GM23338 (cell line): Measurements from ENCODE around the gene PLD5. TPM values are rescaled to one million over a fixed set of nuclear protein-coding genes. Genes with fewer than 3 reads are reported as not detected.

Source experiments
- ATAC-seq: fragments of 200-7000 bp; cut with Tn5 transposase; 3 replicates; pipeline ENCODE4 v1.9.1; 2020
- DNase-seq: peaks from one replicate; pipeline ENCODE4 v3.0.0-alpha.2; 2015; ENCODE audit warnings: low spot score
- H2AFZ ChIP-seq: fragments of 200-600 bp; sonication (generic); 2 replicates; pipeline ENCODE4 v1.8.0; 2016; ENCODE audit warnings: antibody characterized with exemption, mild to moderate bottlenecking, moderate library complexity
- H3F3A ChIP-seq: fragments of 200-600 bp; sonication (generic); replicated peaks from 2 replicates; pipeline ENCODE4 v1.8.0; 2017; ENCODE audit warnings: antibody characterized with exemption, mixed run types, low read depth
- H3K27ac ChIP-seq: fragments of 200-600 bp; sonication (generic); 2 replicates; pipeline ENCODE4 v1.6.1; 2016; ENCODE audit warnings: low read depth
- H3K27me3 ChIP-seq: fragments of 200-600 bp; sonication (generic); 2 replicates; pipeline ENCODE4 v1.8.0; 2016; ENCODE audit warnings: mild to moderate bottlenecking, mixed run types, moderate library complexity; ENCODE audit not compliant: insufficient read depth
- H3K36me3 ChIP-seq: fragments of 200-600 bp; sonication (generic); 2 replicates; pipeline ENCODE4 v1.8.0; 2016; ENCODE audit warnings: mild to moderate bottlenecking; ENCODE audit not compliant: insufficient read depth
- H3K4me1 ChIP-seq: fragments of 200-600 bp; sonication (generic); 2 replicates; pipeline ENCODE4 v1.8.0; 2016; ENCODE audit warnings: mild to moderate bottlenecking, moderate library complexity; ENCODE audit not compliant: insufficient read depth
- H3K4me2 ChIP-seq: fragments of 200-600 bp; sonication (generic); 2 replicates; pipeline ENCODE4 v1.7.1; 2017; ENCODE audit warnings: mixed run types
- H3K4me3 ChIP-seq: fragments of 200-600 bp; sonication (generic); 2 replicates; pipeline ENCODE4 v1.6.1; 2016; ENCODE audit warnings: mixed run types
- H3K79me2 ChIP-seq: fragments of 200-600 bp; sonication (generic); replicated peaks from 2 replicates; pipeline ENCODE4 v1.8.0; 2017; ENCODE audit warnings: mild to moderate bottlenecking; ENCODE audit not compliant: insufficient read depth
- H3K9me2 ChIP-seq: fragments of 200-600 bp; sonication (generic); 2 replicates; pipeline ENCODE4 v1.8.0; 2017; ENCODE audit not compliant: insufficient read depth
- H4K20me1 ChIP-seq: fragments of 200-600 bp; sonication (generic); replicated peaks from 2 replicates; pipeline ENCODE4 v1.8.0; 2017; ENCODE audit warnings: mild to moderate bottlenecking; ENCODE audit not compliant: insufficient read depth
- H3K27ac Mint-ChIP-seq: 2 replicates; pipeline ENCODE4 v1.8.0; 2020; ENCODE audit warnings: inconsistent platforms, mild to moderate bottlenecking, moderate library complexity, mixed read lengths
- H3K27me3 Mint-ChIP-seq: 3 replicates; pipeline ENCODE4 v1.8.0; 2022; ENCODE audit warnings: low read depth, mild to moderate bottlenecking, moderate library complexity, mixed read lengths, inconsistent platforms; ENCODE audit not compliant: insufficient read depth, poor library complexity
- H3K36me3 Mint-ChIP-seq: 3 replicates; pipeline ENCODE4 v1.8.0; 2021; ENCODE audit warnings: low read depth, mild to moderate bottlenecking, inconsistent platforms, moderate library complexity, mixed read lengths
- H3K4me1 Mint-ChIP-seq: 3 replicates; pipeline ENCODE4 v1.8.0; 2020; ENCODE audit warnings: mild to moderate bottlenecking, inconsistent platforms, mixed read lengths
- H3K4me3 Mint-ChIP-seq: 3 replicates; pipeline ENCODE4 v1.8.0; 2021; ENCODE audit warnings: moderate library complexity, mild to moderate bottlenecking, inconsistent platforms, mixed read lengths
- H3K9me3 Mint-ChIP-seq: 3 replicates; pipeline ENCODE4 v1.8.0; 2020; ENCODE audit warnings: moderate library complexity, mild to moderate bottlenecking, inconsistent platforms, mixed read lengths
- CREB1 ChIP-seq: fragments of 250-450 bp; sonication (Bioruptor Pico); IDR thresholded peaks from 2 replicates; pipeline ENCODE4 v1.5.0; 2020; ENCODE audit warnings: low read depth, mild to moderate bottlenecking, moderate library complexity
- EZH2 ChIP-seq: fragments of 200-600 bp; sonication (generic); IDR thresholded peaks from one replicate; pipeline ENCODE4 v1.8.0; 2017; ENCODE audit warnings: antibody characterized with exemption, mild to moderate bottlenecking, low read depth; ENCODE audit not compliant: unreplicated experiment
- EZH2phosphoT487 ChIP-seq: fragments of 200-600 bp; sonication (generic); IDR thresholded peaks from one replicate; pipeline ENCODE4 v1.8.1; 2018; ENCODE audit warnings: antibody characterized with exemption; ENCODE audit not compliant: unreplicated experiment
- JUNB ChIP-seq: IDR thresholded peaks from one replicate; pipeline ENCODE4 v1.6.1; 2016; ENCODE audit warnings: antibody characterized with exemption; ENCODE audit not compliant: unreplicated experiment
- NANOG ChIP-seq: IDR thresholded peaks from 2 replicates; pipeline ENCODE4 v1.6.1; 2016; ENCODE audit warnings: antibody characterized with exemption, borderline replicate concordance
- POLR2AphosphoS5 ChIP-seq: IDR thresholded peaks from 2 replicates; pipeline ENCODE4 v1.6.1; 2016; ENCODE audit warnings: antibody characterized with exemption, low read depth
- STAT1 ChIP-seq: IDR thresholded peaks from one replicate; pipeline ENCODE4 v1.6.1; 2016; ENCODE audit warnings: antibody characterized with exemption; ENCODE audit not compliant: unreplicated experiment
- ZNF114 ChIP-seq: fragments of 250-450 bp; sonication (Bioruptor Pico); IDR thresholded peaks from 2 replicates; pipeline ENCODE4 v1.5.0; 2020; ENCODE audit warnings: mild to moderate bottlenecking, moderate library complexity
- ZNF331 ChIP-seq: fragments of 250-450 bp; sonication (Bioruptor Pico); IDR thresholded peaks from 2 replicates; pipeline ENCODE4 v1.5.0; 2020; ENCODE audit warnings: low read depth, mild to moderate bottlenecking, moderate library complexity
- polyA plus RNA-seq: library from polyadenylated mRNA; unstranded; fragments of >200 nt; fragmentation: Nextera tagmentation; extraction: Ambion mirVana; gene quantifications from 2 replicates; pipeline ENCODE4 v1.2.1, GENCODE V29; 2016
- total RNA-seq: library from RNA; depleted of rRNA; stranded (reverse); fragments of >200 nt; shearing (Covaris generic); gene quantifications from 2 replicates; pipeline ENCODE4 v1.2.3, GENCODE V29; 2014
- TF ChIP-seq, protein P1 (sequence below), 2 experiments: fragments of 200-600 bp in 1 of 2; sonication (generic) in 1 of 2; conservative IDR thresholded peaks; 2 replicates each; pipeline versions ENCODE4 v1.5.1 to v1.6.1; 2016 to 2017; ENCODE audit warnings: antibody characterized with exemption in 2 of 2, low read depth in 2 of 2, mild to moderate bottlenecking in 2 of 2, moderate library complexity in 1 of 2
- TF ChIP-seq, protein P2 (sequence below): IDR thresholded peaks from 2 replicates; pipeline ENCODE4 v1.6.1; 2016; ENCODE audit warnings: antibody characterized with exemption

PLD5 gene
- total and polyA plus RNA-seq, 2 experiments from 2014 or later: 5.5 to 5.8 TPM

DNA sequence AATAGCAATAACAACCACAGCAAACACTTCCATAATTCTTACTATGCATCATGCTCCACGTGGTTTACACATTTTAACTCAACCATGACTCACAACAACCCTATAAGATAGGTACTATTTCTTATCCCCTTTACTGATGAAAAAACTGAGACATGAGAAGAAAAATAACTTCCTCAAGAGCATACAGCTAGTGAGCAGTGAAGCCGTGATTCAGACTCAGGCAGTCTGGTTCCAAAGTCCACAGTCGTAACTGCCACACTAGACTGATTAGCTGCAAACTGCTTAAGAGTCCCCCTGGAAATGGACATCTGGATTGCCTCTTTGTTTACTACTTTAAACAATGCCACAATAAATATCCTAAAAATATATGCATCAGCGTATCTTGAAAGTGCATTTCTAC, 55.7 kb downstream of the PLD5 start:
- Histone ChIP-seq H3K79me2 (peaks cover 6% of the 10 kb centered on the region; the same call in 1 of the 2 replicates), H3K9me2 (0 out of 2 replicates have a peak, but pooled peaks cover 3% of the 10 kb centered on the region), H2AFZ (no peak overlapping the region), H3K4me3 (no peak overlapping the region), H3K36me3 (no peaks in the 10 kb centered on the region), H3K4me1 (no peaks in the 10 kb centered on the region), H3K27me3 (no peaks in the 10 kb centered on the region), H3F3A (no peaks in the 10 kb centered on the region), H3K27ac (no peak overlapping the region), H3K4me2 (no peak overlapping the region), H4K20me1 (no peaks in the 10 kb centered on the region)
- no peaks in the 10 kb centered on the region for H3K36me3 Mint-ChIP-seq
- H3K4me1 Mint-ChIP-seq: 0 out of 3 replicates have a peak, but pooled peaks cover 2% of the 10 kb centered on the region
- DNase-seq: no peak
- no peak for TF ChIP-seq EZH2
- no peaks in the 10 kb centered on the region for H3K27me3 Mint-ChIP-seq
- no peak overlapping the region for H3K4me3 Mint-ChIP-seq
- H3K9me3 Mint-ChIP-seq: no peaks in the 10 kb centered on the region
- no peak for ATAC-seq
- no peak overlapping the region for H3K27ac Mint-ChIP-seq

DNA sequence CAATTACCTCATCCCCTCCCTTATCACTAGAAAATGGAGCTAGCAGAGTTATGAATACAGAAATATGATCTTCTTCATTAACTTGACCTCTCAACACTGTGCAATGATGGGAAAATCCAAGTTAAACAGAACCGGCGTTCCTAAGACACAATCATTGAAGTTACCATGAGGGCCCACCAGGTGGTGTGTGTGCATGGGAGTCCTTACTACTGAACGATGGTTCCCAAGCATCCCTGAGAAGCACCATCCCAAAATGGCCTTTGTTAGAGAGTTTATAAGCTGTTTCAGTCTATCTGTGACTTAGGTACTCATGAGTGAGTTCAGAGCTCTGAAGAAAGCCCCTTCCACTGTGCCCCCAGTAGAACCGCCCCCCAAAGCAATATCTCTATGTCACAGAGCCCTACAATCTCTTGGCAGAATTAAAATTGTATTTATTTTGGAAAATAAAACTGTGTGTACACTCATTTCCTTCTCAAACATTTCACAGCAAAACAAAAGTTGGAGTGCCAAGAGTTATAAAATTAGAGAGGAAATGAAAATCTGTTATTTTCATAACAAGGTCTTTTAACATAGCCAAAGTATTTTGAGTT, 56.8 kb downstream of the PLD5 start:
- ATAC-seq (peak; percentile 89), DNase-seq (peak; percentile 90)
- no peaks in the 10 kb centered on the region for H3K27me3 ChIP-seq
- Mint-ChIP-seq H3K27me3 (no peaks in the 10 kb centered on the region), H3K4me1 (0 out of 3 replicates have a peak, but pooled peaks cover 2% of the 10 kb centered on the region), H3K36me3 (no peaks in the 10 kb centered on the region), H3K9me3 (no peaks in the 10 kb centered on the region), H3K4me3 (no peak overlapping the region), H3K27ac (no peak overlapping the region)
- peaks cover 6% of the 10 kb centered on the region for H3K79me2 ChIP-seq
- no peak overlapping the region for H3K4me3 ChIP-seq
- H3K27ac ChIP-seq: no peak overlapping the region
- H4K20me1 ChIP-seq: no peaks in the 10 kb centered on the region
- TF ChIP-seq, protein P1, sequence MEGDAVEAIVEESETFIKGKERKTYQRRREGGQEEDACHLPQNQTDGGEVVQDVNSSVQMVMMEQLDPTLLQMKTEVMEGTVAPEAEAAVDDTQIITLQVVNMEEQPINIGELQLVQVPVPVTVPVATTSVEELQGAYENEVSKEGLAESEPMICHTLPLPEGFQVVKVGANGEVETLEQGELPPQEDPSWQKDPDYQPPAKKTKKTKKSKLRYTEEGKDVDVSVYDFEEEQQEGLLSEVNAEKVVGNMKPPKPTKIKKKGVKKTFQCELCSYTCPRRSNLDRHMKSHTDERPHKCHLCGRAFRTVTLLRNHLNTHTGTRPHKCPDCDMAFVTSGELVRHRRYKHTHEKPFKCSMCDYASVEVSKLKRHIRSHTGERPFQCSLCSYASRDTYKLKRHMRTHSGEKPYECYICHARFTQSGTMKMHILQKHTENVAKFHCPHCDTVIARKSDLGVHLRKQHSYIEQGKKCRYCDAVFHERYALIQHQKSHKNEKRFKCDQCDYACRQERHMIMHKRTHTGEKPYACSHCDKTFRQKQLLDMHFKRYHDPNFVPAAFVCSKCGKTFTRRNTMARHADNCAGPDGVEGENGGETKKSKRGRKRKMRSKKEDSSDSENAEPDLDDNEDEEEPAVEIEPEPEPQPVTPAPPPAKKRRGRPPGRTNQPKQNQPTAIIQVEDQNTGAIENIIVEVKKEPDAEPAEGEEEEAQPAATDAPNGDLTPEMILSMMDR (conservative IDR thresholded peaks at IDR 0.05; ENCODE audit: low read depth in 2 of 2): peak; percentile 82 to 89
- TF ChIP-seq NANOG: no peak
- H3F3A ChIP-seq: no peaks in the 10 kb centered on the region
- H3K9me2 ChIP-seq: 0 out of 2 replicates have a peak, but pooled peaks cover 3% of the 10 kb centered on the region
- no peak overlapping the region for H2AFZ ChIP-seq
- no peak overlapping the region for H3K4me2 ChIP-seq
- no peaks in the 10 kb centered on the region for H3K36me3 ChIP-seq
- no peaks in the 10 kb centered on the region for H3K4me1 ChIP-seq

DNA sequence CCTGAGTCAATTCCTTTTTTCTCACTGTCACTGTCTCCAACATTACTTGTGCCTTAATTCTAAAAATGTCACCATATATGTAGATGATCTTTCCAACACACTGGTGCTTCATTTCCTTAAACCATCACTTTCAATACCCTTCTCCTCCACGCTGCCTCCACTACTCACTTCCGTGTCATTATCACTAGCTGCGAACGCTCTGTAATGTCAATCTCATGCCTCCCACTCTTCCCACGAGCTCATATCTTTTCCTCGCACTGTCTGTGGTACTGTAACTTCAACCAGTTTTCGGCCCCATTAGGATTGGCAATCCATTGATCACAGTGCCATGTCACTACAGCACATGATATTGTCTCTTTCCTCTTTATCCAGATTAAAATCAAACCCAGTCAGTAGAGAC, 61.6 kb downstream of the PLD5 start:
- no peak for DNase-seq
- no peaks in the 10 kb centered on the region for H3K36me3 Mint-ChIP-seq
- Histone ChIP-seq H3K4me1 (peaks cover 4% of the 10 kb centered on the region; the same call in 1 of the 2 replicates), H3K79me2 (peaks cover 9% of the 10 kb centered on the region), H3K9me2 (0 out of 2 replicates have a peak, but pooled peaks cover 3% of the 10 kb centered on the region), H2AFZ (no peak overlapping the region), H3K4me2 (no peak overlapping the region), H3F3A (no peaks in the 10 kb centered on the region), H4K20me1 (no peaks in the 10 kb centered on the region), H3K4me3 (no peak overlapping the region), H3K27ac (no peak overlapping the region), H3K27me3 (no peaks in the 10 kb centered on the region), H3K36me3 (no peaks in the 10 kb centered on the region)
- no peaks in the 10 kb centered on the region for H3K9me3 Mint-ChIP-seq
- no peak overlapping the region for H3K4me3 Mint-ChIP-seq
- no peak for ATAC-seq
- 0 out of 3 replicates have a peak, but pooled peaks cover 2% of the 10 kb centered on the region for H3K4me1 Mint-ChIP-seq
- H3K27me3 Mint-ChIP-seq: peaks cover 2% of the 10 kb centered on the region
- no peak overlapping the region for H3K27ac Mint-ChIP-seq
- TF ChIP-seq CREB1 (CRISPR knock-in tag): no peak
- TF ChIP-seq EZH2phosphoT487: no peak
- no peak for TF ChIP-seq ZNF114 (CRISPR knock-in tag)
- no peak for TF ChIP-seq STAT1
- TF ChIP-seq POLR2AphosphoS5: no peak
- TF ChIP-seq EZH2: no peak
- no peak for TF ChIP-seq JUNB
- TF ChIP-seq ZNF331: no peak
- TF ChIP-seq NANOG: no peak
- TF ChIP-seq, protein P2, sequence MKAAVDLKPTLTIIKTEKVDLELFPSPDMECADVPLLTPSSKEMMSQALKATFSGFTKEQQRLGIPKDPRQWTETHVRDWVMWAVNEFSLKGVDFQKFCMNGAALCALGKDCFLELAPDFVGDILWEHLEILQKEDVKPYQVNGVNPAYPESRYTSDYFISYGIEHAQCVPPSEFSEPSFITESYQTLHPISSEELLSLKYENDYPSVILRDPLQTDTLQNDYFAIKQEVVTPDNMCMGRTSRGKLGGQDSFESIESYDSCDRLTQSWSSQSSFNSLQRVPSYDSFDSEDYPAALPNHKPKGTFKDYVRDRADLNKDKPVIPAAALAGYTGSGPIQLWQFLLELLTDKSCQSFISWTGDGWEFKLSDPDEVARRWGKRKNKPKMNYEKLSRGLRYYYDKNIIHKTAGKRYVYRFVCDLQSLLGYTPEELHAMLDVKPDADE: no peak
